Liver (tissue), 3 donors: ENCODE measurements around the gene SMYD3.

Source experiments
- CTCF ChIP-seq: fragments of 150-350 bp; IDR thresholded peaks from 2 replicates; pipeline ENCODE4 v1.5.1; 2017; ENCODE audit warnings: improper control_type of control experiment, low read depth, low read length; ENCODE audit not compliant: missing input control
- EGR1 ChIP-seq, 2 donors: IDR thresholded peaks; 2 replicates each; pipeline ENCODE4 v1.6.1; 2016 to 2018; ENCODE audit warnings: antibody characterized with exemption in 2 of 2, low read depth in 2 of 2
- GABPA ChIP-seq, 2 donors: IDR thresholded peaks in 1 of 2; conservative IDR thresholded peaks in 1 of 2; 2 replicates each; pipeline ENCODE4 v1.6.1; 2016; ENCODE audit warnings: antibody characterized with exemption in 2 of 2, mild to moderate bottlenecking in 1 of 2, moderate library complexity in 1 of 2
- HNF4G ChIP-seq: IDR thresholded peaks from 2 replicates; pipeline ENCODE4 v1.6.1; 2016; ENCODE audit warnings: antibody characterized with exemption
- JUND ChIP-seq, 2 donors: IDR thresholded peaks; 2 replicates each; pipeline ENCODE4 v1.6.1; 2016; ENCODE audit warnings: antibody characterized with exemption in 2 of 2
- NR2F2 ChIP-seq: IDR thresholded peaks from 2 replicates; pipeline ENCODE4 v1.6.1; 2016; ENCODE audit warnings: antibody characterized with exemption
- RAD21 ChIP-seq, 2 donors: IDR thresholded peaks; 2 replicates each; pipeline ENCODE4 v1.6.1; 2016; ENCODE audit warnings: antibody characterized with exemption in 2 of 2, mild to moderate bottlenecking in 2 of 2
- REST ChIP-seq: IDR thresholded peaks from 2 replicates; pipeline ENCODE4 v1.6.1; 2016; ENCODE audit warnings: antibody characterized with exemption, mild to moderate bottlenecking
- RXRA ChIP-seq, 2 donors: IDR thresholded peaks; 2 replicates each; pipeline ENCODE4 v1.6.1; 2017 to 2018; ENCODE audit warnings: antibody characterized with exemption in 2 of 2, mild to moderate bottlenecking in 1 of 2
- SP1 ChIP-seq: IDR thresholded peaks from 2 replicates; pipeline ENCODE4 v1.6.1; 2018; ENCODE audit warnings: antibody characterized with exemption, mild to moderate bottlenecking
- TAF1 ChIP-seq: conservative IDR thresholded peaks from 2 replicates; pipeline ENCODE4 v1.6.1; 2016; ENCODE audit warnings: antibody characterized with exemption, mild to moderate bottlenecking
- YY1 ChIP-seq: IDR thresholded peaks from 2 replicates; pipeline ENCODE4 v1.6.1; 2016; ENCODE audit warnings: antibody characterized with exemption, mild to moderate bottlenecking
- TF ChIP-seq, protein P1 (sequence below): IDR thresholded peaks from 2 replicates; pipeline ENCODE4 v1.6.1; 2016; ENCODE audit warnings: antibody characterized with exemption
- TF ChIP-seq, protein P2 (sequence below): IDR thresholded peaks from 2 replicates; pipeline ENCODE4 v1.6.1; 2016; ENCODE audit warnings: antibody characterized with exemption
- donor health status: healthy.
- donor health status: healthy.

DNA sequence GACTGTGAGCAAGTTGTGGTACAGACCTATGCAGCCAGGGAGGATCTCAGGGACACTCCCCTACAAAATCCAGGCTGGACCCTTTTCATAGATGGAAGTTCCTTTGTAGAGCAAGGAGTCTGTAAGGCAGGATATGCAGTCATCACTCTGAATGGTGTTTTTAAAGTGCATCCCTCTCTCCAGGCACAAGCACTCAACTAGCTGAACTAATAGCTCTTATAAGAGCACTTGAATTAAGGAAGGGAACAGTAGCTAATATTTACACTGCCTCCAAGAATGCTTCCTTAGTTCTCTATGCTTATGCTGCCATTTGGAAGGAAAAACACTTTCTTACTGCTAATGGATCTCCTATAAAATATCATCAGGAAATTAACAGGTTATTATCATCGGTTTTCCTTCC is 27.0 kb upstream of the SMYD3 start:
- no peak for TF ChIP-seq CTCF
- no peak for TF ChIP-seq REST
- no peak for TF ChIP-seq NR2F2
- no peak for TF ChIP-seq GABPA (IDR thresholded peaks at IDR 0.05 in 1 of 2, conservative IDR thresholded peaks at IDR 0.05 in 1 of 2)
- TF ChIP-seq YY1 = no peak
- TF ChIP-seq, protein P1, sequence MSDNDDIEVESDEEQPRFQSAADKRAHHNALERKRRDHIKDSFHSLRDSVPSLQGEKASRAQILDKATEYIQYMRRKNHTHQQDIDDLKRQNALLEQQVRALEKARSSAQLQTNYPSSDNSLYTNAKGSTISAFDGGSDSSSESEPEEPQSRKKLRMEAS = no peak
- TF ChIP-seq JUND (IDR thresholded peaks at IDR 0.05) = no peak
- TF ChIP-seq, protein P2, sequence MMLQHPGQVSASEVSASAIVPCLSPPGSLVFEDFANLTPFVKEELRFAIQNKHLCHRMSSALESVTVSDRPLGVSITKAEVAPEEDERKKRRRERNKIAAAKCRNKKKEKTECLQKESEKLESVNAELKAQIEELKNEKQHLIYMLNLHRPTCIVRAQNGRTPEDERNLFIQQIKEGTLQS = no peak
- no peak for TF ChIP-seq SP1
- no peak for TF ChIP-seq EGR1 (IDR thresholded peaks at IDR 0.05; ENCODE audit: low read depth in 2 of 2)
- TF ChIP-seq HNF4G = no peak
- no peak for TF ChIP-seq RXRA (IDR thresholded peaks at IDR 0.05)
- TF ChIP-seq RAD21 (IDR thresholded peaks at IDR 0.05) = no peak
- TF ChIP-seq TAF1 = no peak
